Nephron (organoid): ENCODE measurements around the gene CTU1.

Source experiments
- H3K27ac Mint-ChIP-seq, 3 experiments: 2 replicates each; pipeline ENCODE4 v1.8.0; 2020; ENCODE audit warnings: mixed read lengths in 3 of 3, mild to moderate bottlenecking in 2 of 3, moderate library complexity in 1 of 3
- H3K27me3 Mint-ChIP-seq: 2 replicates; pipeline ENCODE4 v1.8.0; 2021; ENCODE audit warnings: low read depth, mild to moderate bottlenecking, moderate library complexity, mixed read lengths
- H3K36me3 Mint-ChIP-seq: 2 replicates; pipeline ENCODE4 v1.8.0; 2020; ENCODE audit warnings: low read depth, mixed read lengths
- H3K4me1 Mint-ChIP-seq: 2 replicates; pipeline ENCODE4 v1.8.0; 2020; ENCODE audit warnings: mixed read lengths
- H3K4me3 Mint-ChIP-seq, 3 experiments: 2 replicates each; pipeline ENCODE4 v1.8.0; 2020; ENCODE audit warnings: mild to moderate bottlenecking in 3 of 3, mixed read lengths in 3 of 3, moderate library complexity in 2 of 3
- H3K9me3 Mint-ChIP-seq: 2 replicates; pipeline ENCODE4 v1.8.0; 2020; ENCODE audit warnings: mixed read lengths
- TF ChIP-seq, protein P1 (sequence below), 3 experiments: fragments of 200-600 bp; sonication (generic); IDR thresholded peaks; one replicate each; pipeline ENCODE4 v1.5.0; 2021; ENCODE audit warnings: antibody characterized with exemption in 3 of 3; ENCODE audit not compliant: unreplicated experiment in 3 of 3

Gene CTU1

DNA sequence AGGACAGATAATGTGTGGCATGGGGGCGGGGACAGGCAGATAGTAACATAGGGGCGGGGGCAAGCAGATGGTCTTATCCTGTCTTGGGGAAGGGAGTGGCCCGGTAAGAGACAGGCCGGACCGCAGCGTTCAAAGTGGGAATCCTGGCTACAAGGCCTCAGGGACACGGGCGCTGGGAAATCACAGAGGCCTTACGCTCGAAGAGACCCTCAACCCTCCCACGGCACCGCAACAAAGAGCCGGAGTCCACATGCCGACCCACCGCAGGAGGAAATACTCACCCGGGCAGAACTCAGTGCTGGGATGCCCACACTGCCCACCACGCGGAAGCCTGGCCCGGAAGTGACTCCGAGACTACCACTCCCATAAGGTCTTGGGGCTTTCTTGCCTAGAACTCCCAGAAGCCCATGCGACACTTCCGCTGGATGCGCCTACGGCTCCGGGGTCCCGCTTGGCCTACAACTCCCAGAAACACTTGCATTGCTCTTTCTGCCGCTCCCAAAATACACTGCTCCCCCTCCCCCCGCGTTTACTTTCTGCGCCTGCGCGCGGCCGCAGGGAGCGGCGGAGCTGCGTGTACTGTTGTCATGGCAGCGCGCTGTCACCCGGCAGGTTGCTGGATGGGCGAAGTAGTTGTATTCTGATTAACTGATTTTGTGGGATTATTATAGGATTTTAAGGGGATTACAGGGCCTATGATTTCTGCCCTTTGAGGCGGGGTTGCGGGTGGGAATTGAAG is at the start of gene CTU1:
TSS of gene CTU1 (minus strand) at position 344 of the 739 bp plus-strand sequence. CDS start 3,840 bp downstream, outside the sequence.
- Mint-ChIP-seq H3K27me3 (peaks cover 3% of the 10 kb centered on the region), H3K9me3 (no peaks in the 10 kb centered on the region), H3K4me1 (peaks cover 19% of the 10 kb centered on the region)

DNA sequence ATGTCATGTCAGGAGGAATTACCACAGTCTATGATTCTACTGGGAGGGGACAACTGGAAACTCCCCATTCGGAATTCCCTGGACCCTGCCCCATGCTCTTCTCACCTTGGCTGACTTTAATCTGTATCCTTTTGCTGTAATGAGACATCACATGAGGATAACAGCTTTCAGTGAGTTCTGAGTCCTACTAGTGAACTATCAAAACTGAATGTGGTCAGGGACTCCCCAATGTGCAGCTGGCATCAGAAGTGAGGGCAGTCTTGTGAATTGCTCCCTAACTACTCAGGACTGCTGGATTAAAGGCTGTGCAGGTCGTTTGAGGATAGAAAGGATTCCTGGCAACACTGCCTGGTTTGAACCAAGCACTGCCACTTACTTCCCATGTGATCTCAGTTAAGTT is 49.1 kb upstream of the CTU1 start:
- Mint-ChIP-seq H3K4me1 (peaks cover 6% of the 10 kb centered on the region), H3K4me3 (no peak overlapping the region), H3K27me3 (peaks cover 23% of the 10 kb centered on the region), H3K27ac (no peak overlapping the region), H3K9me3 (no peaks in the 10 kb centered on the region), H3K36me3 (no peaks in the 10 kb centered on the region)
- TF ChIP-seq, protein P1, sequence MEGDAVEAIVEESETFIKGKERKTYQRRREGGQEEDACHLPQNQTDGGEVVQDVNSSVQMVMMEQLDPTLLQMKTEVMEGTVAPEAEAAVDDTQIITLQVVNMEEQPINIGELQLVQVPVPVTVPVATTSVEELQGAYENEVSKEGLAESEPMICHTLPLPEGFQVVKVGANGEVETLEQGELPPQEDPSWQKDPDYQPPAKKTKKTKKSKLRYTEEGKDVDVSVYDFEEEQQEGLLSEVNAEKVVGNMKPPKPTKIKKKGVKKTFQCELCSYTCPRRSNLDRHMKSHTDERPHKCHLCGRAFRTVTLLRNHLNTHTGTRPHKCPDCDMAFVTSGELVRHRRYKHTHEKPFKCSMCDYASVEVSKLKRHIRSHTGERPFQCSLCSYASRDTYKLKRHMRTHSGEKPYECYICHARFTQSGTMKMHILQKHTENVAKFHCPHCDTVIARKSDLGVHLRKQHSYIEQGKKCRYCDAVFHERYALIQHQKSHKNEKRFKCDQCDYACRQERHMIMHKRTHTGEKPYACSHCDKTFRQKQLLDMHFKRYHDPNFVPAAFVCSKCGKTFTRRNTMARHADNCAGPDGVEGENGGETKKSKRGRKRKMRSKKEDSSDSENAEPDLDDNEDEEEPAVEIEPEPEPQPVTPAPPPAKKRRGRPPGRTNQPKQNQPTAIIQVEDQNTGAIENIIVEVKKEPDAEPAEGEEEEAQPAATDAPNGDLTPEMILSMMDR (IDR thresholded peaks at IDR 0.05; ENCODE audit: unreplicated experiment in 3 of 3) = no peak

More for the DNA sequence above, at the start of gene CTU1:
- Mint-ChIP-seq H3K27ac (peak within 1 kb of the TSS; percentile 42 to 86 (median 80)), H3K36me3 (peaks cover 15% of the 10 kb centered on the region), H3K4me3 (peak within 1 kb of the TSS; percentile 93 to 97 (median 96))
- TF ChIP-seq, protein P1 (IDR thresholded peaks at IDR 0.05; ENCODE audit: unreplicated experiment in 3 of 3) = no peak

DNA sequence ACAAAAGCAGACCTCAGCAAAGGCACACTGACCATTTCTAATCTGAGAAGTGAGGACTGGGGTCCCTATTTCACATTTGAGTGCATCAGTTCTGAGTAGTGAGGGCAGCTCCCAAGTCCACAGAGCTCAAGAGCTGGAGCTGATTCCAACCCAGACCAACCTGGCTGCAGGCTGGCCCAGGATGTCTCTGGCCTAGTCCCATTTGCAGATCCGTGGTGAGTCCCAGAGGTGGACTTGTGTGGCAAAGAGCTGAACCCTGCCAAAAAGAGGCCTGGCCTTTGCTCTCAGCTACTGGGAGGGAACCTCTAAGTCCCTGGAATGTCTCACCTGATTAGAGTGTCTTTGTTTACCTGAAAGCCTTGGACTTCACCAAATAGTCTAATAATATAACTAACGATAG is 48.5 kb upstream of the CTU1 start:
- no peaks in the 10 kb centered on the region for H3K9me3 Mint-ChIP-seq
- H3K4me3 Mint-ChIP-seq = no peak overlapping the region
- peaks cover 23% of the 10 kb centered on the region for H3K27me3 Mint-ChIP-seq
- H3K27ac Mint-ChIP-seq = no peak overlapping the region
- no peaks in the 10 kb centered on the region for H3K36me3 Mint-ChIP-seq
- TF ChIP-seq, protein P1 (IDR thresholded peaks at IDR 0.05; ENCODE audit: unreplicated experiment in 3 of 3) = no peak
- peaks cover 6% of the 10 kb centered on the region for H3K4me1 Mint-ChIP-seq

DNA sequence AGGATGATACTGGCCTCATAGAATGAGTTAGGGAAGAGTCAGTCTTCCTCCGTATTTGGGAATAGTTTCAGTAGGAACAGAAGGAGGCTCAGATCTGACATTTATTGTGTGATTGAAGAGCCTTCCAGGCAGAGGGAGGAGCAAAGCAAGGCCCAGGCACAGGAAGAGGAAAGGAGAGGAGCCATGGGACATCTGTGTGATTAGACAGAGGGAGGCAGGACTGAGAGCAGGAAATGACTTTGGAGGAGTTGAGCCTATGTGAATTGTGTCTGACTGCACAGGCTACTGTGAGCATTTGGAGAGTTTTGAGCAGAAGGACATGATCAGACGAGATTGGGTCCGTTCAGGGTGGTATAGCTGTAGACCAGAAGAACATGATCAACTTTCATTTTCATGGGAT is 42.4 kb upstream of the CTU1 start:
- no peak overlapping the region for H3K4me3 Mint-ChIP-seq
- H3K27me3 Mint-ChIP-seq = peaks cover 17% of the 10 kb centered on the region
- TF ChIP-seq, protein P1 (IDR thresholded peaks at IDR 0.05; ENCODE audit: unreplicated experiment in 3 of 3) = no peak
- H3K4me1 Mint-ChIP-seq = peaks cover 10% of the 10 kb centered on the region
- H3K36me3 Mint-ChIP-seq = no peaks in the 10 kb centered on the region
- no peak overlapping the region for H3K27ac Mint-ChIP-seq
- H3K9me3 Mint-ChIP-seq = peaks cover 3% of the 10 kb centered on the region

DNA sequence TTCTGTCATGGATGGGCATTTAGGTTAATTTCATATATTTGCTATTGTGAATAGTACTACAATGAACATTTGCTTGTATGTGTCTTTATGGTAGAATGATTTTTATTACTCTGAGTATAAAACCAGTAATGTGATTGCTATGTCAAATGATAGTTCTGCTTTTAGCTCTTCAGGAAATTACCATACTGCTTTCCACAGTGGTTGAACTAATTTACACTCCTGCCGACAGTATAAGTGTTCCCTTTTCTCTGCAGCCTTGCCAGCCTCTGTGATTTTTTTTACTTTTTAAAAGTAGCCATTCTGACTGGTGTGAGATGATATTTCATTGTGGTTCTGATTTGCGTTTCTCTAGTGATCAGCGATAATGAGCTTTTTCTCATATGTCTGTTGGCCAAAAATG is 40.4 kb upstream of the CTU1 start:
- TF ChIP-seq, protein P1 (IDR thresholded peaks at IDR 0.05; ENCODE audit: unreplicated experiment in 3 of 3) = no peak
- peaks cover 10% of the 10 kb centered on the region for H3K4me1 Mint-ChIP-seq
- no peaks in the 10 kb centered on the region for H3K36me3 Mint-ChIP-seq
- no peak overlapping the region for H3K4me3 Mint-ChIP-seq
- peaks cover 26% of the 10 kb centered on the region for H3K27me3 Mint-ChIP-seq
- H3K27ac Mint-ChIP-seq = no peak overlapping the region
- H3K9me3 Mint-ChIP-seq = peaks cover 3% of the 10 kb centered on the region

DNA sequence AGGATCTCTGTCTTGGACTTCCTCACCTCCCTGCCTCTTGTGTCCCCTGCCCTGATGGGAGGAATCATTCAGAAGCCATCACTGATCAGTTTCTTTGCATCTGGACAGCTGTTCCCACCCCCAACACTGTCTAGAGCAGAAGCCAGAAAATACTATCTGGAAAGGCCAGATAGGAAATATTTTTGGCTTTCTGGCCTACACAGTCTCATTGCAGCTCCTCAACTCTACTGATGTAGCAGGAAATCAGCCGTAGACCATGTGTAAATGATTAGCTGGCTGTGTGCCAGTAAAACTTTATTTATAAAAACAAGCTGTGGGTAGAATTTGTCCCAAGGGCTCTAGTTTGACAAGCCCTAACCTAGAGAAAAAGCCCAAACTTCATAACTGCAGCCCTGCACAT is 39.5 kb upstream of the CTU1 start:
- TF ChIP-seq, protein P1 (IDR thresholded peaks at IDR 0.05; ENCODE audit: unreplicated experiment in 3 of 3) = no peak
- H3K27ac Mint-ChIP-seq = peak overlapping the region in 2 of 3 experiments; percentile 24 to 77
- no peaks in the 10 kb centered on the region for H3K36me3 Mint-ChIP-seq
- H3K4me3 Mint-ChIP-seq = no peak overlapping the region
- peaks cover 21% of the 10 kb centered on the region for H3K27me3 Mint-ChIP-seq
- H3K9me3 Mint-ChIP-seq = peaks cover 3% of the 10 kb centered on the region
- H3K4me1 Mint-ChIP-seq = peaks cover 10% of the 10 kb centered on the region
